Neural progenitor cell (in vitro differentiated cells): ENCODE results near the gene OR51M1.

Source experiments
- EZH2 ChIP-seq: fragments of 200-600 bp; sonication (generic); IDR thresholded peaks from 2 replicates; pipeline ENCODE4 v1.6.1; 2017; ENCODE audit warnings: antibody characterized with exemption, mild to moderate bottlenecking, moderate library complexity
- EZH2phosphoT487 ChIP-seq: fragments of 200-600 bp; sonication (generic); IDR thresholded peaks from 2 replicates; pipeline ENCODE4 v1.6.1; 2017; ENCODE audit warnings: antibody characterized with exemption
- TF ChIP-seq, protein P1 (sequence below): fragments of 200-600 bp; sonication (generic); IDR thresholded peaks from 2 replicates; pipeline ENCODE4 v1.5.1; 2017; ENCODE audit warnings: antibody characterized with exemption, mild to moderate bottlenecking

DNA sequence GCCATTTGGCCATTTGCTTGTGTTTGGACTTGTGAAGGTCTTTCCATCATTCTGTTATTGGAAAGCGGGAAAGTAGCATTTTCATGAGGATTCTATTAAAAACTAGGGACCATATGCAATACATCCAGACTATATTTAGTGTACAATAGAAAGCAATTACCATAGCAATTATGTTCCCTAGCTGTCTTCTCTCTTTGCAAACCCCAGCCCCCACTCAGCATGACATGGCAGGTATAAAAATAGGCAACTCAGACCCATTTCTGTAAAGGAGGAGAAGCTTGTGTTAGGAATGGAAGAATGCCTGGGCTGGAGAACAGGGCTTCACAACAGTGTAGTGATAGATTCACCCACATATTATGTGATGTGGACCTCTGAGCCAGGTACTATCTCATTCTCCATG lies 19.9 kb upstream of the OR51M1 start:
- TF ChIP-seq EZH2: no peak
- TF ChIP-seq, protein P1, sequence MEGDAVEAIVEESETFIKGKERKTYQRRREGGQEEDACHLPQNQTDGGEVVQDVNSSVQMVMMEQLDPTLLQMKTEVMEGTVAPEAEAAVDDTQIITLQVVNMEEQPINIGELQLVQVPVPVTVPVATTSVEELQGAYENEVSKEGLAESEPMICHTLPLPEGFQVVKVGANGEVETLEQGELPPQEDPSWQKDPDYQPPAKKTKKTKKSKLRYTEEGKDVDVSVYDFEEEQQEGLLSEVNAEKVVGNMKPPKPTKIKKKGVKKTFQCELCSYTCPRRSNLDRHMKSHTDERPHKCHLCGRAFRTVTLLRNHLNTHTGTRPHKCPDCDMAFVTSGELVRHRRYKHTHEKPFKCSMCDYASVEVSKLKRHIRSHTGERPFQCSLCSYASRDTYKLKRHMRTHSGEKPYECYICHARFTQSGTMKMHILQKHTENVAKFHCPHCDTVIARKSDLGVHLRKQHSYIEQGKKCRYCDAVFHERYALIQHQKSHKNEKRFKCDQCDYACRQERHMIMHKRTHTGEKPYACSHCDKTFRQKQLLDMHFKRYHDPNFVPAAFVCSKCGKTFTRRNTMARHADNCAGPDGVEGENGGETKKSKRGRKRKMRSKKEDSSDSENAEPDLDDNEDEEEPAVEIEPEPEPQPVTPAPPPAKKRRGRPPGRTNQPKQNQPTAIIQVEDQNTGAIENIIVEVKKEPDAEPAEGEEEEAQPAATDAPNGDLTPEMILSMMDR: no peak
- TF ChIP-seq EZH2phosphoT487: no peak
